HAP-1 (cell line): Measurements from ENCODE around the gene IL1RAPL1.
A peak's percentile ranks its signal among the peaks of the same experiment; 100 is the strongest.
"Not testable (repeated sequence)": the region's sequence is repeated elsewhere in the genome, so short reads cannot be mapped to it uniquely, and the experiment has no call there.

ENCODE experiments used
- DNase-seq, 2 experiments: peaks; one replicate each; pipeline ENCODE4 v3.0.0-alpha.2; 2016 to 2020; ENCODE audit warnings: low spot score in 2 of 2
- H3K27me3 ChIP-seq: fragments of 250-450 bp; sonication (Bioruptor Pico); 2 replicates; pipeline ENCODE4 v1.5.1; 2020; ENCODE audit warnings: low read depth, mild to moderate bottlenecking, moderate library complexity
- H3K36me3 ChIP-seq: fragments of 250-450 bp; sonication (Bioruptor Pico); replicated peaks from 2 replicates; pipeline ENCODE4 v1.5.1; 2020; ENCODE audit warnings: mild to moderate bottlenecking
- H3K4me1 ChIP-seq: fragments of 250-450 bp; sonication (Bioruptor Pico); 2 replicates; pipeline ENCODE4 v1.5.1; 2020; ENCODE audit warnings: mild to moderate bottlenecking
- H3K4me3 ChIP-seq: fragments of 250-450 bp; sonication (Bioruptor Pico); 2 replicates; pipeline ENCODE4 v1.5.1; 2020; ENCODE audit warnings: mild to moderate bottlenecking, moderate library complexity
- H3K9me3 ChIP-seq: fragments of 250-450 bp; sonication (Bioruptor Pico); 2 replicates; pipeline ENCODE4 v1.5.1; 2020; ENCODE audit warnings: mild to moderate bottlenecking, moderate library complexity
- in situ Hi-C: fragments of 300-500 bp; cut with MboI; formaldehyde crosslinking; loops from 3 replicates; pipeline ENCODE4 v1.14.3; 2020; ENCODE audit warnings: low sequenced_read_pairs, inconsistent platforms, mixed read lengths

The IL1RAPL1 gene

GRCh38 chrX:28756647-28757046, 169.4 kb downstream of the IL1RAPL1 start:
- Histone ChIP-seq H3K4me1 (no peaks in the 10 kb centered on the region), H3K27me3 (no peaks in the 10 kb centered on the region), H3K4me3 (no peak overlapping the region), H3K36me3 (no peaks in the 10 kb centered on the region), H3K9me3 (no peaks in the 10 kb centered on the region)
- in situ Hi-C loops = no loop called here
- DNase-seq = no peak

GRCh38 chrX:28757290-28757689, 170.0 kb downstream of the IL1RAPL1 start:
- in situ Hi-C loops = no loop called here
- H3K4me1 ChIP-seq = no peaks in the 10 kb centered on the region
- H3K4me3 ChIP-seq = no peak overlapping the region
- no peaks in the 10 kb centered on the region for H3K36me3 ChIP-seq
- DNase-seq = no peak
- H3K9me3 ChIP-seq = no peaks in the 10 kb centered on the region
- H3K27me3 ChIP-seq = no peaks in the 10 kb centered on the region

DNA sequence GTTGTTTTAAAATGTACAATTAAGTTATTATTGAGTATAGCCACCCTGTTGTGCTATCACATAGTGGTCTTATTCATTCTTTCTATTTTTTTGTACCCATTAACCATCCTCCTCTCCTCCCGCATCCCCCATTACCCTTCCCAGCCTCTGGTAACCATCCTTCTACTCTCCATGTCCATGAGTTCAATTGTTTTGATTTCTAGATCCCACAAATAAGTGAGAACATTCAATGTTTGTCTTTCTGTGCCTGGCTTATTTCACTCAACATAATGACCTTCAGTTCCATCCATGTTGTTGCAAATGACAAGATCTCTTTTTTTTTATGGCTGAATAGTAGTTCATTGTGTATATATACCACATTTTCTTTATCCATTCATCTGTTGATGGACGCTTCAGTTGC, 179.3 kb downstream of the IL1RAPL1 start:
- in situ Hi-C loops, H3K36me3 ChIP-seq, H3K4me1 ChIP-seq, H3K9me3 ChIP-seq, H3K27me3 ChIP-seq, H3K4me3 ChIP-seq: not testable (repeated sequence)
- DNase-seq = peak in 1 of 2 experiments; percentile 32

DNA sequence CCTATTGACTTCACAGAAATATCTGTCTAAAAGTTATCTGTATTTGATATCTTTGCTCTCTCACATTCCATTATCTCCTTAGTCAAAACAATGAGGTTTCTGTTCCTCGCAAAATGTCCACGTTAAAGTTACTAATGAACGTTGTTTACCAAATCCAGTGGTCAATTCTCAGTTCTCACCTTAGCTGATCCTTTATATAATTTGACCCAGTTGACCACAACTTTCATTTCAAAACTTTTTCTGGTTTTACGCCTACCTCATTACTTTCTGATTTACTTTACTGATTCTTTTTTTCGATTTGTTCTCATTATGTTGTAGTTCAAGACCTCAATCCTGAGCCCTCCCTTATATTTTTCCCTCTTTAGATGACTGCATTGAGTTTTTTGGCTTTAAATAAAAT, 186.6 kb downstream of the IL1RAPL1 start:
- Histone ChIP-seq H3K9me3 (no peaks in the 10 kb centered on the region), H3K4me3 (no peak overlapping the region), H3K4me1 (no peaks in the 10 kb centered on the region), H3K27me3 (no peaks in the 10 kb centered on the region), H3K36me3 (no peaks in the 10 kb centered on the region)
- no peak for DNase-seq
- in situ Hi-C loops = no loop called here

DNA sequence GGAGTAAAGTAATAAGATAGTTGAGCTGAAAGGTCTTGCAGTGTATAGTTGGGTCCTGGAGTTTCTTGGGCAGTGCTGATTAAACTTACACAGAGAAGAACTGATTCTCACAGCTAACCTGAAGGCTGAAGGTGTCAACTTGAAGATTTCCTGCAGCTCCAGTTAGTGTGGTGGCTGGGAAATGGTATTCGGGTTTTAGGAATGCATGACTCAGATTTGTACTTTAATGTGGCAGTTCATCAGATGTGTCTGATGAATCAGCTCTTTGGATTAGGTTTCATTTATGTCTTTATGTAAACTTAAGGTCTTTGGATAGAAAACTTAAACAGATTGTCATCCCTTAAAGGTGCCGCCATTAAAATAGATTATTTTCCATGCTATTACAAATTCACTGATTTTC, 200.0 kb downstream of the IL1RAPL1 start:
- Histone ChIP-seq H3K4me3 (no peak overlapping the region), H3K4me1 (no peaks in the 10 kb centered on the region), H3K36me3 (no peaks in the 10 kb centered on the region), H3K9me3 (no peaks in the 10 kb centered on the region), H3K27me3 (no peaks in the 10 kb centered on the region)
- DNase-seq = no peak
- in situ Hi-C loops = no loop called here

DNA sequence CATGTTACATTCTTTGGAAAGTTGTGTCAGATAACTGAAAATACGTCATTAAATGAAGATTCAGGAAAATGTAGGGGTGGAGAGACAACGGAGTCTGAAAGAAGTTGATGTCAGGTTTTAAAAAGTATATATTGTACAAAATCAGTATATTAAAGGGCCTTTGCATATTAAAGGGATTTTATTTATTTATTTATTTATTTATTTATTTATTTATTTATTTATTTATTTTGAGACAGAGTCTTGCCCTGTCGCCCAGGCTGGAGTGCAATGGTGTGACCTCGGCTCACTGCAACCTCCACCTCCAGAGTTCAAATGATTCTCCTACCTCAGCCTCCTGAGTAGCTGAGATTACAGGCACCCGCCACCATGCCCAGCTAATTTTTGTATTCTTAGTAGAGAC, 213.4 kb downstream of the IL1RAPL1 start:
- DNase-seq, H3K4me1 ChIP-seq, in situ Hi-C loops: not testable (repeated sequence)

GRCh38 chrX:28802625-28803024, 215.4 kb downstream of the IL1RAPL1 start:
- DNase-seq = no peak
- H3K27me3 ChIP-seq = no peaks in the 10 kb centered on the region
- H3K4me1 ChIP-seq = no peaks in the 10 kb centered on the region
- in situ Hi-C loops = no loop called here
- no peak overlapping the region for H3K4me3 ChIP-seq
- H3K9me3 ChIP-seq = 0 out of 2 replicates have a peak, but pooled peaks cover 4% of the 10 kb centered on the region
- H3K36me3 ChIP-seq = no peaks in the 10 kb centered on the region

More for the DNA sequence above, 213.4 kb downstream of the IL1RAPL1 start:
- not testable (repeated sequence) for H3K27me3 ChIP-seq, H3K36me3 ChIP-seq, H3K9me3 ChIP-seq, H3K4me3 ChIP-seq

- in situ Hi-C loops = no loop called here
- DNase-seq = no peak
- no peaks in the 10 kb centered on the region for H3K9me3 ChIP-seq
- H3K36me3 ChIP-seq = no peaks in the 10 kb centered on the region
- no peak overlapping the region for H3K4me3 ChIP-seq
- H3K4me1 ChIP-seq = no peaks in the 10 kb centered on the region
- H3K27me3 ChIP-seq = no peaks in the 10 kb centered on the region
These were observed 248.7 kb downstream of the IL1RAPL1 start for GRCh38 chrX:28835991-28836390.

GRCh38 chrX:28843817-28844216, 256.6 kb downstream of the IL1RAPL1 start:
- Histone ChIP-seq H3K4me1 (no peaks in the 10 kb centered on the region), H3K36me3 (no peaks in the 10 kb centered on the region)
- in situ Hi-C loops = no loop called here

DNA sequence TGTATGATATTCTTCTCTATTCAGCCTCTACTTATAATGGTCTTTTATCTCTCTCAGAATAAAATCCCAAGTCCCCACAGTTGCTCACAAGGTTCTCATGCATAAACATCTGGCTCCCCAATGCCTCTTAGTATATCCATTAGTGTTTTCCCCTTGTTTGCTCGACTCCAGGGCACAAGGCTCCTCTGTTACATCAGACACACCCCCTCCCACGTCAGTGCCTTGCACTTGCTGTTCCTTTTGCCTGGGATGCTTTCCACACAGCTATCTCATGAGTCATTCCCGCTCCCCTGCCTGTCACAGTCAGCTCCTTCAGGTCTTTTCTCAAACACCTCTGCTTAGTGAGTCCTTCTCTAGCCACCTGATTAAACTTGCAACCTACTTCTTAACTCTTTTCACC, 260.2 kb downstream of the IL1RAPL1 start:
- DNase-seq = no peak
- Histone ChIP-seq H3K4me3 (no peak overlapping the region), H3K27me3 (no peaks in the 10 kb centered on the region), H3K4me1 (peaks cover 2% of the 10 kb centered on the region; the same call in 1 of the 2 replicates), H3K9me3 (no peaks in the 10 kb centered on the region), H3K36me3 (no peaks in the 10 kb centered on the region)
- in situ Hi-C loops = no loop called here

More at GRCh38 chrX:28843817-28844216, 256.6 kb downstream of the IL1RAPL1 start:
- no peaks in the 10 kb centered on the region for H3K9me3 ChIP-seq
- no peak for DNase-seq
- no peak overlapping the region for H3K4me3 ChIP-seq
- H3K27me3 ChIP-seq = no peaks in the 10 kb centered on the region

DNA sequence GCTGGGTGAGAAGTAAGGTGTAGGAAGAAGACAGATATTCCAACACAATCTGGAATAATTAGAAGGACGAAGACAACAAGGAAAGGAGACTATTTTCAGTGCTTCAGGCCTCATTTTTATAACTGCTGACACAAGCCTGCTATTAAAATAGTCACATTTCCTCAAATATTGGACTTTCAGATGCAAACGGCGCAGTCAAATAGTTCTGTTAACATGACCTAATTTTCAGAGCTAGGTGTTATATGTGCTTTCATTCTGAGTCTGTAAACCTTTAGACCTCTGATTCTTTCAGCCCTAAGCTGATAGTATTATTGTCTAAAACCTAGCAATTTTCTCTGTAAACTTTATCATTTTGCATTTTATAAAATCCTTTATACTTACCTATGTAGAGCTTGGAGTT, 261.5 kb downstream of the IL1RAPL1 start:
- H3K27me3 ChIP-seq = no peaks in the 10 kb centered on the region
- H3K4me3 ChIP-seq = no peak overlapping the region
- H3K9me3 ChIP-seq = no peaks in the 10 kb centered on the region
- DNase-seq = no peak
- in situ Hi-C loops = no loop called here
- H3K4me1 ChIP-seq = peaks cover 2% of the 10 kb centered on the region; the same call in 1 of the 2 replicates
- no peaks in the 10 kb centered on the region for H3K36me3 ChIP-seq

DNA sequence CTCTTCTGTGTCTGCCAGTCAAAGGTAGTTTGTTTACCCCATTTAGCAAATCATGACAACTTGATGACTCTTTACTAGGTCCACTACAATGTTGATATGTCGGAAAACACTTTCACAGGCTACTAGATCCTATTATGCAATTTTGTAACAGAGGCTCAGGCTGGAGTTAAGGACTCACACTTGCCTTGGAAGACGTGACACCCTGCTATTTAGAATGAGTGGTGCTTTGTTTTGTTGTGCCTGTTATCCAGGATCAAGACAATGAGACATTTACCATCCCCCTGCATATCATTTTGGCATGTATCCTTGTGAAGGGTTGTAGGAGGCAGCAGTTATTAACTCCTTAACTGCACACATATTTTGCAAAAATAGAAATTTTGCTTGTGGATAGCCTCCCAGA, 263.7 kb downstream of the IL1RAPL1 start:
- peaks cover 2% of the 10 kb centered on the region; the same call in 1 of the 2 replicates for H3K4me1 ChIP-seq
- in situ Hi-C loops = no loop called here
- H3K27me3 ChIP-seq = no peaks in the 10 kb centered on the region
- no peak for DNase-seq
- H3K36me3 ChIP-seq = no peaks in the 10 kb centered on the region
- H3K4me3 ChIP-seq = no peak overlapping the region
- no peaks in the 10 kb centered on the region for H3K9me3 ChIP-seq

DNA sequence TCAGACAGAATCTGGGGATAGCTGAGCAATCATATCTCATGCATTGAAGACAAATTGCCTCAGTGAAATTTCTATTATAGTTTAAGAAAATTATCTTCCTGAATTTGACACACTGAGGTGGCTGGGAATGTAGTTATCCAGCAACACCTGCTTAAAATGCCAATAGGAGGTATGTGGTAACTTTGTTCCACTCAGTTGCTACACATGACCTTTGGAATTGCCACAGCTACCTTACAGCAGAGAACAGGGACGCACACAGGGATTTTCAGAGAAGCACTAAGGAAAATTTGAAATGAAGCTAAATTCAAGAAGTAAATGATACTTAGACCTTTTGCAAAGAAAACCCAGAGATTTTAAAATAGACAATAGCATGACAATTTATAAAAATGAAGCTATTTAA, 264.6 kb downstream of the IL1RAPL1 start:
- in situ Hi-C loops = no loop called here
- DNase-seq = no peak
- Histone ChIP-seq H3K27me3 (no peaks in the 10 kb centered on the region), H3K4me3 (no peak overlapping the region), H3K9me3 (no peaks in the 10 kb centered on the region), H3K4me1 (peaks cover 2% of the 10 kb centered on the region; the same call in 1 of the 2 replicates), H3K36me3 (no peaks in the 10 kb centered on the region)

- no peaks in the 10 kb centered on the region for H3K36me3 ChIP-seq
- no peak overlapping the region for H3K4me3 ChIP-seq
- DNase-seq = no peak
- no peaks in the 10 kb centered on the region for H3K27me3 ChIP-seq
- H3K9me3 ChIP-seq = no peaks in the 10 kb centered on the region
- in situ Hi-C loops = no loop called here
- no peaks in the 10 kb centered on the region for H3K4me1 ChIP-seq
These were observed 267.4 kb downstream of the IL1RAPL1 start for GRCh38 chrX:28854637-28855036.

DNA sequence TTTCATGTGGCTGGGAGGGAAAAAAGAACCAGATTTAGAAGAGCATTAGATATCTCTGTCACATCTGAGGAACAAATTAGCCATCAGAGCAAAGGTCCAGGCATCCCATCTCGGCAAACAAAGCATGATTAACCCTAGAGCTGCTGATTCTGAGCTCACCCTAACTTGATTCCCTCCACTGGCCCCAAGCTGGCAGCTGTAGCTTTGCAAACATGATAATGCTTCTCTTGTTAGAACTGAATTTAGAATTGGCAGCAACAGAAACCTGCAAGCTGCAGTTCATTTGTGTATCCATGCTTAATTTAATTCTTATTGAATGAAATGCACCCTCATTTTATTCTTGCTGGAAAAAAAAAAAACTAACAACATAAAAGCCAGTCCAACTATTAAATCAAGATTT, 289.2 kb downstream of the IL1RAPL1 start:
- in situ Hi-C loops = no loop called here
- Histone ChIP-seq H3K27me3 (no peaks in the 10 kb centered on the region), H3K36me3 (no peaks in the 10 kb centered on the region), H3K4me1 (peaks cover 9% of the 10 kb centered on the region), H3K4me3 (no peak overlapping the region), H3K9me3 (no peaks in the 10 kb centered on the region)
- no peak for DNase-seq
